GM18858 (cell line): ENCODE results near the gene QPCT.
A peak's percentile ranks its signal among the peaks of the same experiment; 100 is the strongest.
"Not testable (repeated sequence)": the region's sequence is repeated elsewhere in the genome, so short reads cannot be mapped to it uniquely, and the experiment has no call there.

Experiments
- ATAC-seq: cut with Tn5 transposase; IDR thresholded peaks from one replicate; pipeline ENCODE4 v1.9.1; 2021; ENCODE audit not compliant: unreplicated experiment

QPCT gene

DNA sequence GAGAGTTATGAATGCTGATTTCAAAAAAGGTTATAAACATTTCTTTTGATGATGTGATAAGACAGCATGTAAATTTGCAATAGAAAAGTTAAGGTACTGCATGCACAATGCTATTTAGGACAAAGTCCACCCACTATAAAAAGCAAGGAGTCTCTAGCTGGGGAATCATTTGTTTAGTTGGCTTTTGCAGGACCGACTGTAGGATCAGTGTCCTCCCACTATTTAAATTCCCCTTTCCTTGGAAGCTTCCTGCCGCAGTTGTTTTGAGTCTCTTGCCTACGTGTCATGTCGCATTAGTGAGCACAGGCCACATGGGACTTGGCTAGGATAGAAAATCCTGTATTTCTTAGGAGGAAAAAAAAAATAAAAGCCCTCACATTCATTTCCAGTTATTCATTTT lies 13.1 kb downstream of the QPCT start:
- no peak for ATAC-seq

- no peak for ATAC-seq
These were observed 14.0 kb downstream of the QPCT start for GRCh38 chr2:37358466-37358865.

DNA sequence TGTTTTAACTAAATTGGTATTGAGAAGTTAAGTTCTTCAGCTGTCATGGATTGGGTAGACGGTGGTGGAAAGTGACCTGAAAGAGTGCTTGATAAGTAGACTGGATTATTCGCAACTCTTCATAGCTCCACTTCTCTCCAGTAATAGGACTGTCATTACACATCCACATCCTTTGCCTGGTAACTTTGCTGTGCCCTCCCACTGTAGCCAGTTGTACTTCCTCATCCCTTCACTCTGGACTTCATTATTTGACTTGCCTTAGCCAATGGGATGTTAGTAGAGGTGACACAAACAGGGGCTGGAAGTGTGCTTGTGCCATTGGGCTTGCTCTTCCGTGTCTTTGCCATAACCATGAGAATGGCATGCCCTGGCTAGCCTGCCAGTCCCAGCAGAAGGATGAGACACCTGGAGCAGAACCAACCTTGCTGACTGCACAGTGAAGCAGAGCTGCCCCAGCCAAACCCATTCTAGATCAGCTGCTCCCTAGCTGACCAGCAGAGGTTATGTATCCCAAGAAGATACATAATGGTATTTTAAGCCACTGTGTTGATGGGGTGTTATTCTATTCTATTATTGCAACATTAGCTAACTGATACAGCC lies 16.9 kb downstream of the QPCT start:
- no peak for ATAC-seq

DNA sequence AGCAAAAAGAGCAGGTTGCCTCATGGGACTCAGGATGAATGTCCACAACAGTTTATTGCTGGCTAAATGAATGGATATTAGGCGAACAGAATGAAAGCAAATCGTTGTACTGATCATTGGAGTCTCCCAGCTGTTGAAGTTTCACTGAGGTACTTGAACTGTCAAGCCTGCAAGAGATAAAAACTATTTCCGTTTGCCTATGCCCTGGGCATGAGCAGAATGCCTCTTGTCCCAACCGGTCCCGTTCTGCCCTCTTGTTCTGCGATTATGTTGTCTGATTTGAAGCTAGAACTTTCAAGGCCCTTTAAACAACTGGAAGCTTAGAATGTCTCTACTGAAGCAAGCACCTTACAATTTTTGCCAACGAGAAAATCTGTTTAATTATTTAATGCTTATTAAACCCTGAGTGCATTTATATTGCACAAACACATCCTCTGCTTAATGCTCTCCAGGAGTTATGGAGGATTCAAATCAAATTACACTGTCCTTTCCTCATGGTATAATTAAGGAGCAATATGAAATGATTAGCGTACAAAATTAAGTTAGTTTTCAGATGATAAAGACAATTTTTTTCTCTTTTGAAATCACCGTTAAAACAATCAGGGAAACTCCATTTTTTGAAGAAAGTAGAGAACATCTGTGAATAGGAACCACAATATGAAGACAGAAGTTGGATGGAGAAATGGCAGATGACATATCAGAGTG lies 17.7 kb downstream of the QPCT start:
- no peak for ATAC-seq

DNA sequence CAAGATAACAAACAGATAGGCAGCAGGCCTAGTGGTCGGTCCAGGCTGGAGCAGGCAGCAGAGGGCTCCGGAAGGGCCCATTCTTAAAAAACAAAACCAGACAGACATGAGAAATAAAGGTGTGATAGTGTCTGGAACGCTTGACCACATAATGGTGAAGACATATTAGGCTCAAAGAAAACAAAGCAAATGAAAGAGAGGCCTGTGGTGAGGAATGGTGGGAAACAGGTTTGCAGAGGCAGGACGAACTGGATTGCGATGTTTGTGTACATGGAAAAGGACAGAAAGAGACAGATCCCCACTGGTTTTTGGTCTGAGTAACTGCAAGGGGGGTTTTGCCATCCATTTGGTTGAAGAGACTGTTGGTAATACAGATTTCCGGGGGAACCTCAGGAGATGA lies 19.9 kb downstream of the QPCT start:
- ATAC-seq: no peak

DNA sequence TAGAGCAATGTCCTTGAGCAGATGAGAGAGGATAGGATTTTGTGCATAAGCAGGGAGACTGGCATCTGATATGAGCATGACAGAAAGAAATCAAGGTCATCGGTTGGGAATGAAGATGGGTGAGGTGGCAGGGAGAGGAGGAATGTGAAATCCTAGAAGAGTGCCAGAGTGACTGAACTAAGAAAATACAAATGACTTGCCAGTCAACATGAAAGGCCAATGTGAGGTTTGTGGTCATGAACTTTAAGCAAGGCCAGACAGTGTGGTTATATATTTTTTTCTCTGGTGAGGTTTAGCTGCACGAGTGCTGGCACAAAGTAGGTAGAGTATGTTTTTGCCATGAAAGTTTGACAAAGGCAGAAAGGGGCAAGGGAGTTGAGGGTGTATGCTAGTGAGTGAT lies 21.2 kb downstream of the QPCT start:
- ATAC-seq: peak; percentile 91

GRCh38 chr2:37366773-37367172 lies 22.3 kb downstream of the QPCT start:
- ATAC-seq: no peak

GRCh38 chr2:37367310-37367709 lies 22.9 kb downstream of the QPCT start:
- ATAC-seq: no peak

DNA sequence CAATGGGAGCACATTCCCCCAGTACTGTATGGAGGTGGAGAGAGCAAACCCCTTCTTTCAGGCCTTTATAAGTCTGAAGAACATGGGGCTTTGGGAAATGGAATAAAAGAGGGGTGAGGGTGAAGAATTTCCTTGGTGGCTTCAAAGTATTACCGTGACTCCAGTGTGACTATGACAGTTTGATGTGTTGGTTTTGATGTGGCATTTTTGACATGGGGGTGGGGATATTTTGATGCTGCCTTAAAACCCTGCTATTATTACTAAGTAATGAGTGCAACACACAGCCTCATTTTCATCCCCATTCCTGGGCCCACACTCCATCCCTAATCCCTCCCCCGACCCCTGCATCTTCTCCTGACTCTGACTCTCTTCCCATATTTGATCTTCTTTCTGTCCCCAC lies 23.6 kb downstream of the QPCT start:
- ATAC-seq: no peak

- no peak for ATAC-seq
These were observed 26.2 kb downstream of the QPCT start for GRCh38 chr2:37370666-37371065.

DNA sequence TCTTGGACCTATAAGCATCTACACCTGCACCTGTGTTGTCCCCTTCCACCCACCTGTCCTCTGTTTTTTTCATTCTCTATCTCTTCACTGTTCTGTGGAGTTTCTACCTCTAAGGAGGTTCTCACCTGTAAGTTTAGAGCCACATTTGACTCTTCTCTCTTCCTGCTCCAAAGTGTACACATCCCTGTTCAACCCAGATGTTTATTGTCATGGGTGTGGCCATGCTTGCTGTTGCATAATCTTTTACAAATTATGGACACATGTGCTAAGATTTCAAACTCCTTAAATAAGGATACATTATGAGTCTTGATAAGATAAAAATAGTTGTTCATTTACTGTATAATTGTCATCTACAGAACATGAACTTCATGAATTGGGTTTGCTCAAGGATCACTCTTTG lies 27.6 kb downstream of the QPCT start:
- no peak for ATAC-seq

DNA sequence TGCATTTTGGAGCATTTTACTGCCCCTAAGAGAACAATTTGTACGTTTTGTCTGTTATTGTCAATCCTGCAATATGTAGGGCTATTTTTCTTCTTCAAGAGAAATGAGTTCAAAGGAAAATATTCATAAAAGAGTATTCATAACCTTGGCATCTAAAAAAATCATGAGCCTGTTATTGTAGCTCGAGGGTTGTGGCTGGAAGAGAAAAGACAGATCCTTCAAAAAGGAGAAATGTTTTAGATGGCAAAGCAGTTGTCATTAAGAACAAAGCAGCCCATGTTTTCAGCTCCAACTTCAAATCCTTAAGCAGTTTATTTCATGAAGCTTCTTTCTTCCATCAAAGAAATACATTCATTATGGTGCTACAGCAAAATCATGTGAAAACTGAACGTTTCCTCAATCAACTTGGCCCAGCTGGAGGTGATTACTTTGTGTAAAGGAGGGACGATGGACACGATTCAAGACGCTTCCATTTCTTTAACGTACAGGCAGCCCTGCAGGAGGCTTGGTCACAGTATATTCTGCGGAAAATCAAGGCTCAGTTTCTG lies 31.4 kb downstream of the QPCT start:
- peak; percentile 5 for ATAC-seq

- peak; percentile 91 for ATAC-seq
These were observed 32.2 kb downstream of the QPCT start for GRCh38 chr2:37376421-37377186.

DNA sequence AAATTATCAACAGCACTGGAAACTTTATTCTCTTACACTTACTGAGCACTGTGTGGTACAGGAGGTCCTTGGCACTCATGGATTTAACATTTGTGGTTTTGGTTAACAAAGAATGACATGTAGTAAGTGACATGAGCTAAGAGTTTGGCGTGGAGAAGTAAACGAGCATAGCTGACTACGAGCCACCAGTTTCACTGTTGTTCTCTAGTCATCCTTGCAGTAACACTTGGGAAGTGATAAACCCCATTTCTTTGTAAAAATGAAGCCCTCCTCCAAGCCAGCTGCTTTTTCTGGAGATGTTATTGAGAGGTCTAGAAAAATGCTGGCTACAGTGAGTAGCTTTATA lies 32.7 kb downstream of the QPCT start:
- no peak for ATAC-seq

DNA sequence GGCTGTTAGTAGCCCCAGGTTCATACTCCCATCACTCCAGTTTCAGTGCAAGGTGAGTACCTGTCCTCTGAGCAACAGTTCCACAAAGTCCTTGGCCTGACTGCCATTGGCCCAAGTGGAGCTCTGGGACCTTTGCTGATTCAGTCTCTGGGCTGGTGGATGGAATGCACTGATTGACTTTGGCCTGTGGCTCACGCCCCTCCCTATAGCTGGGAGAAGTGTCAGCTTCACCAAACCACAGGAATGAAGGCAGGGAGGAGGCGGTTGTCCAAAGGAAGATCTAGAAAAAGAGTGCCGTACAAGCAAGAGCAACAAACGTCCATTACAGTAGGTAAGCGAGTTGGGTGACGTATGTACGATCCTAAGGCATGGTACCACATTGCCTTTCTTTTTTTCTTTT lies 34.0 kb downstream of the QPCT start:
- ATAC-seq: no peak

DNA sequence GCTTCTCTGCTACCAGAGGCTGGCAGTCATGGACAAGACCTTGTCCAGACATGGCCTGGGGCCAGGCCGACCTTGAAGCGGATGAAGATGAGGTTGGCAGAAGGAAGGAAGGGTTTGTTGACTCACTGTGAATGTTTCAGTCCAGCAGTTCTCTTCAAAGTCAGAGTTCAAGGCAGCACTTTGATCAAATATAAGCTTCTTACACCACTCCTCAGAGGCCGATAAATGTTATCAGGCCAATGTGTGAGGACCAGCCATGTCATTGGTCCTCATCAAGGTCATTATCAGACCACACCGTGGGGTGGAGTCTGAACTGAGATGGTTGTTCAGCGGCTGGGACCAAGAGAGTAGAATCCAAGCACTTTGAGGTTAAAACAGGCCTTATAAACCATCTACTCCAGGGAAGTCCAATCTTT lies 35.5 kb downstream of the QPCT start:
- ATAC-seq: no peak

GRCh38 chr2:37380787-37381186 lies 36.4 kb downstream of the QPCT start:
- ATAC-seq: not testable (repeated sequence)

DNA sequence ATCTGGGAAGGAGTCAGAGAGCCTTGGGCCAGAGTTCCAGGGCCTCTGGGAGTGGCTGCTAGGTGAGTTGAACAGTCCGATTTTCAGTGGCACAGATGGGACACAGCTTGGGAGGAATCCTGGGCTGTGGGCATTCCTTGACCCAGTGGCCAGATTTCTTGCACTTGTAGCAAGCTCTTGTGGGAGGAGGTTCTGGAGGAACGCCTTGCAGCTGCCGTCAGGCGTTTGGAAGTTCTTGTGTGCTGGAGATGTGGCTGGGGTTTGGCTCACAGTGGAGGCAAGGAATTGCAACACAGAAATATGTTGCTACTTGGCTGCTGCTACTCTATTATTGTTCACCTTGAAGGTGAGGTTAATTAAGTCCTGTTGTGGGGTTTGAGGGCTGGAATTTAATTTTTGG lies 39.8 kb downstream of the QPCT start:
- not testable (repeated sequence) for ATAC-seq

DNA sequence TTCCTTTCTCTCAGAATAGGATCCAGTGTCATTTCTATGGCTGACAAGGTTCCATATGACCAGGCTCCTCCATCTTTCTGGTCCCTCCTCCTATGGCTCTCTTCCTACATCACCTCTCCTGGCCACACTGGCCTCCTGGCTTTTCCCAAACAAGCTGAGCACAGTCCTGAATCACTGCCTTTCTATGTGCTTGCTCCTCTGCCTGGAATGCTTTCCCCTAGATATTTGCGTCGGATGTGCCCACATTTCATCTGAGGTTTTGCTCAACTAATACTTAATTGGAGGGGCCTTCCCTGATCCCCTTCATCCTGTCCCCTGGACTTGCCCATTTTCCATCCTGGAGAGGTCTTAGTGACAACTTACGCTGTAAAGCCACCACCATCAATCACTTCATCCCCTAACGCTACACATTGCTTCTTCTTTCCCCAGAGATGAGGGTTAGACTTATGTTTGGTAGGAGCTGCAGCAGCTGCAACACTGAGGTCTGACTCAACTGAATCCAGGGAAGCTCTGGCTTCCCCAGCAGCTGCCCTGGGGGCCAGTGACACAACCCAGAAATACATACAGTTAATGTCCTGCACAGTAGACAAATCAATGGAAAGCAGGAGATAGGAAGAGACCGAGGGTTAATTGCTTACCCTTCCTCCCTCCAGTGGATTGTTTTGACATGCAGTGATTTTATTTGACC lies 42.9 kb downstream of the QPCT start:
- no peak for ATAC-seq

- ATAC-seq: no peak
These were observed 43.6 kb downstream of the QPCT start for GRCh38 chr2:37388074-37388473.

- ATAC-seq: no peak
These were observed 45.0 kb downstream of the QPCT start for GRCh38 chr2:37389395-37389794.
